Prostate gland (tissue), 2 donors: ENCODE results near the gene TSPOAP1. TPM values are rescaled to one million over a fixed set of nuclear protein-coding genes. Genes with fewer than 3 reads are reported as not detected.
"Not testable (repeated sequence)": the region's sequence is repeated elsewhere in the genome, so short reads cannot be mapped to it uniquely, and the experiment has no call there.

ENCODE experiments used
- DNase-seq: peaks from one replicate; pipeline ENCODE4 v3.0.0-alpha.2; 2019; ENCODE audit warnings: low spot score
- H3K27ac ChIP-seq, 2 donors: fragments of 200-600 bp; sonication (generic); 2 replicates each; pipeline ENCODE4 v1.5.1; 2017 to 2019
- H3K27me3 ChIP-seq: fragments of 200-600 bp; sonication (generic); replicated peaks from 2 replicates; pipeline ENCODE4 v1.5.1; 2019; ENCODE audit not compliant: insufficient read depth
- H3K36me3 ChIP-seq, 2 donors: fragments of 200-600 bp; sonication (generic); 1 replicate in 1 of 2; 2 replicates in 1 of 2; pipeline versions ENCODE4 v1.5.1 to v1.8.1; 2017 to 2019
- H3K4me1 ChIP-seq: fragments of 200-600 bp; sonication (generic); replicated peaks from 2 replicates; pipeline ENCODE4 v1.5.1; 2019
- H3K4me3 ChIP-seq, 2 donors: fragments of 200-600 bp; sonication (generic); 2 replicates each; pipeline ENCODE4 v1.5.1; 2017 to 2019
- H3K9me3 ChIP-seq: fragments of 200-600 bp; sonication (generic); 2 replicates; pipeline ENCODE4 v1.5.1; 2017
- CTCF ChIP-seq, 4 experiments: fragments of 200-600 bp in 2 of 4; fragments of 450-650 bp in 2 of 4; sonication (generic) in 2 of 4; IDR thresholded peaks; 1 replicate in 3 of 4; 2 replicates in 1 of 4; pipeline ENCODE4 v1.5.1; 2016 to 2019; ENCODE audit warnings: antibody characterized with exemption in 4 of 4, mild to moderate bottlenecking in 2 of 4, moderate library complexity in 2 of 4
- POLR2A ChIP-seq: fragments of 450-650 bp; IDR thresholded peaks from one replicate; pipeline ENCODE4 v1.6.1; 2016; ENCODE audit warnings: antibody characterized with exemption, mild to moderate bottlenecking
- POLR2AphosphoS5 ChIP-seq: sonication (generic); formaldehyde crosslinking; IDR thresholded peaks from one replicate; pipeline ENCODE4 v1.6.1; 2017; ENCODE audit warnings: antibody characterized with exemption
- WGBS: methylation state at CpG from one replicate; pipeline ENCODE4 v1.1.5; 2018; 5-methylcytosine and 5-hydroxymethylcytosine counted together
- intact Hi-C: fragments of 100-400 bp; cut with DNase I; formaldehyde crosslinking; loops from one replicate; pipeline ENCODE4 v1.14.2; 2022
- total RNA-seq, 2 donors: library from RNA; depleted of rRNA; stranded (reverse); fragments of >200 nt; gene quantifications; one replicate each; pipeline ENCODE4 v1.1.0, GENCODE V29; 2016

The TSPOAP1 gene
- total RNA-seq, 2 donors from 2014 or later = 22.7 to 26.5 TPM

GRCh38 chr17:58344047-58344790 lies 15.6 kb upstream of the TSPOAP1 start:
- intact Hi-C loops = no loop called here
- Histone ChIP-seq H3K36me3 (peaks cover 12 to 20% of the 10 kb centered on the region in 2 donors), H3K4me1 (no peaks in the 10 kb centered on the region), H3K27ac (no peak overlapping the region), H3K9me3 (no peaks in the 10 kb centered on the region), H3K4me3 (no peak overlapping the region), H3K27me3 (no peaks in the 10 kb centered on the region)
- TF ChIP-seq CTCF (IDR thresholded peaks at IDR 0.05) = no peak
- TF ChIP-seq POLR2AphosphoS5 = no peak
- TF ChIP-seq POLR2A = no peak
- WGBS = 48% methylated on average over 9 of the region's 9 CpGs
- no peak for DNase-seq

- Histone ChIP-seq H3K27me3 (no peaks in the 10 kb centered on the region), H3K4me1 (no peaks in the 10 kb centered on the region), H3K27ac (no peak overlapping the region), H3K9me3 (no peaks in the 10 kb centered on the region), H3K36me3 (peaks cover 12 to 20% of the 10 kb centered on the region in 2 donors), H3K4me3 (no peak overlapping the region)
- WGBS = 91% methylated on average over 4 of the region's 4 CpGs
- intact Hi-C loops = no loop called here
- TF ChIP-seq CTCF (IDR thresholded peaks at IDR 0.05) (no peak), POLR2A (no peak), POLR2AphosphoS5 (no peak)
- no peak for DNase-seq
These were observed 14.5 kb upstream of the TSPOAP1 start for GRCh38 chr17:58343131-58343530.

GRCh38 chr17:58341861-58342475 lies 13.4 kb upstream of the TSPOAP1 start:
- intact Hi-C loops = no loop called here

GRCh38 chr17:58341136-58341860 lies 12.7 kb upstream of the TSPOAP1 start:
- intact Hi-C loops, DNase-seq, H3K9me3 ChIP-seq, H3K27ac ChIP-seq, H3K4me1 ChIP-seq, H3K27me3 ChIP-seq, H3K4me3 ChIP-seq: not testable (repeated sequence)
- peaks cover 11 to 20% of the 10 kb centered on the region in 2 donors for H3K36me3 ChIP-seq
- WGBS = 89% methylated on average over 11 of the region's 11 CpGs

More at GRCh38 chr17:58341861-58342475, 13.4 kb upstream of the TSPOAP1 start:
- 87% methylated on average over 4 of the region's 4 CpGs for WGBS
- no peak for TF ChIP-seq POLR2A
- no peak for TF ChIP-seq POLR2AphosphoS5
- TF ChIP-seq CTCF (IDR thresholded peaks at IDR 0.05) = no peak
- Histone ChIP-seq H3K27ac (no peak overlapping the region), H3K36me3 (peaks cover 12 to 20% of the 10 kb centered on the region in 2 donors), H3K4me1 (no peaks in the 10 kb centered on the region), H3K4me3 (no peak overlapping the region), H3K27me3 (no peaks in the 10 kb centered on the region), H3K9me3 (no peaks in the 10 kb centered on the region)
- no peak for DNase-seq

GRCh38 chr17:58340405-58340876 lies 11.8 kb upstream of the TSPOAP1 start:
- WGBS = 88% methylated on average over 5 of the region's 5 CpGs
- intact Hi-C loops = no loop called here
- TF ChIP-seq POLR2AphosphoS5 (no peak), CTCF (IDR thresholded peaks at IDR 0.05) (no peak), POLR2A (no peak)
- Histone ChIP-seq H3K36me3 (peaks cover 2 to 13% of the 10 kb centered on the region in 2 donors), H3K27ac (no peak overlapping the region), H3K4me1 (no peaks in the 10 kb centered on the region), H3K4me3 (no peak overlapping the region), H3K9me3 (no peaks in the 10 kb centered on the region), H3K27me3 (no peaks in the 10 kb centered on the region)
- no peak for DNase-seq
